Natural killer cell (primary cell): ENCODE measurements around the gene TACC2. TPM values are rescaled to one million over a fixed set of nuclear protein-coding genes. Genes with fewer than 3 reads are reported as not detected.

Experiments used
- ATAC-seq, 3 donors: fragments of 150-1000 bp in 2 of 3; fragments of 200-7000 bp in 1 of 3; cut with Tn5 transposase; 1 replicate in 1 of 3; 2 replicates in 2 of 3; pipeline ENCODE4 v1.10.0; 2021; ENCODE audit warnings: mild to moderate bottlenecking in 2 of 3, moderate library complexity in 2 of 3
- DNase-seq, 2 donors: peaks; one replicate each; pipeline versions ENCODE4 v3.0.0 to v3.0.0-alpha.2; 2013 to 2021; ENCODE audit warnings: mixed read lengths in 1 of 2
- H3K27ac ChIP-seq: one replicate; pipeline ENCODE4 v1.5.1; 2013; ENCODE audit warnings: mild to moderate bottlenecking, low read length
- H3K27me3 ChIP-seq: one replicate; pipeline ENCODE4 v1.6.1; 2013; ENCODE audit warnings: low read length; ENCODE audit not compliant: control insufficient read depth, insufficient read depth
- H3K36me3 ChIP-seq: one replicate; pipeline ENCODE4 v1.6.1; 2013; ENCODE audit warnings: low read length; ENCODE audit not compliant: control insufficient read depth, insufficient read depth
- H3K4me1 ChIP-seq: one replicate; pipeline ENCODE4 v1.6.1; 2013; ENCODE audit warnings: low read length; ENCODE audit not compliant: control insufficient read depth, insufficient read depth
- H3K4me3 ChIP-seq: one replicate; pipeline ENCODE4 v1.5.1; 2013; ENCODE audit warnings: low read length
- H3K9me3 ChIP-seq: one replicate; pipeline ENCODE4 v1.6.1; 2013; ENCODE audit warnings: low read length; ENCODE audit not compliant: control insufficient read depth, insufficient read depth
- H3K27ac Mint-ChIP-seq, 2 donors: one replicate each; pipeline ENCODE4 v1.8.0; 2022; ENCODE audit warnings: mild to moderate bottlenecking in 2 of 2, mixed read lengths in 2 of 2, moderate library complexity in 1 of 2
- H3K27me3 Mint-ChIP-seq, 2 donors: one replicate each; pipeline ENCODE4 v1.8.0; 2022; ENCODE audit warnings: low read depth in 2 of 2, mixed read lengths in 2 of 2
- H3K36me3 Mint-ChIP-seq: one replicate; pipeline ENCODE4 v1.8.0; 2022; ENCODE audit warnings: mixed read lengths
- H3K4me1 Mint-ChIP-seq, 2 donors: one replicate each; pipeline ENCODE4 v1.8.0; 2022; ENCODE audit warnings: mixed read lengths in 2 of 2
- H3K4me3 Mint-ChIP-seq: one replicate; pipeline ENCODE4 v1.8.0; 2022; ENCODE audit warnings: mild to moderate bottlenecking, moderate library complexity, mixed read lengths
- H3K9me3 Mint-ChIP-seq, 2 donors: one replicate each; pipeline ENCODE4 v1.8.0; 2022; ENCODE audit warnings: mixed read lengths in 2 of 2
- WGBS: methylation state at CpG from one replicate; pipeline ENCODE4 v1.1.7; 2013; ENCODE audit warnings: missing lambda C conversion rate; ENCODE audit not compliant: insufficient coverage; 5-methylcytosine and 5-hydroxymethylcytosine counted together
- intact Hi-C: fragments of 100-400 bp; cut with micrococcal nuclease; formaldehyde crosslinking; loops from one replicate; pipeline ENCODE4 v1.14.2; 2022
- total RNA-seq, 4 donors: library from RNA; stranded (reverse); fragments of 120-200 nt in 1 of 4; gene quantifications; one replicate each; pipeline versions ENCODE4 v1.2.3 to v1.2.4, GENCODE V29; 2013 to 2022
- TF ChIP-seq, protein P1 (sequence below): fragments of 200-600 bp; IDR thresholded peaks from one replicate; pipeline ENCODE4 v1.8.0; 2022; ENCODE audit warnings: antibody characterized with exemption

Gene TACC2
- total RNA-seq, 3 donors from 2014 or later (not counting 1 experiment from before 2014, with no cell fraction given) = not detected

DNA sequence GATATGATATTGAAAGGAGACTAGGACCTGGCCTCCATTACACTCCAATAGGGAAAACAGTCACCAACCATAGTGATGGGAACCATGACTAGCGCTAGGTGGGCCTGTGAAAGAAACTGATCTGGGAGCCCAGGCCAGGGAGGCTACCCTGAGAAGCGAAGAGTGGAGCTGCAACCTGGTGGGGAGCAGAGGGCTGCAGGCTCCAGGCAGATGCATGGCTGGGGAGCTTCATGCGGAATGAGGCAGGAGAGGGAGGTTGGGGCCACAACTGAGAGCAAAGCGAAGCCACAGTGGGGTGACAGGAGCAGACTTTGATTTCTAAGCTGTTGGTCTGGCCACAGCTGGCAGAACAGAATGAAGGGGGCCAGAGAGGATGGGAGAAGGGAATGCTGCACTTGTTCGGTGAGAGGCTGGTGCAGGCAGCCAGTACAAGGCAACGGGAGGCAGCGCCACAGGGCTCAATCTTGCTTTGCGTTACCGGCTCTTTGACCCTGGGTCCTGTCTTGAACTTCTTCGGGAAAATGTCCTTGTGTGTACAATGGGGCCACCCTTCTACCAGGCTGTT, 88.4 kb downstream of the TACC2 start:
- Histone ChIP-seq H3K4me1 (no peaks in the 10 kb centered on the region), H3K27ac (no peak overlapping the region), H3K27me3 (no peaks in the 10 kb centered on the region), H3K4me3 (no peak overlapping the region), H3K36me3 (no peaks in the 10 kb centered on the region), H3K9me3 (no peaks in the 10 kb centered on the region)
- intact Hi-C loops = no loop called here
- Mint-ChIP-seq H3K4me1 (no peaks in the 10 kb centered on the region), H3K27me3 (no peaks in the 10 kb centered on the region), H3K36me3 (no peaks in the 10 kb centered on the region), H3K4me3 (no peak overlapping the region), H3K9me3 (no peaks in the 10 kb centered on the region), H3K27ac (no peak overlapping the region)
- TF ChIP-seq, protein P1, sequence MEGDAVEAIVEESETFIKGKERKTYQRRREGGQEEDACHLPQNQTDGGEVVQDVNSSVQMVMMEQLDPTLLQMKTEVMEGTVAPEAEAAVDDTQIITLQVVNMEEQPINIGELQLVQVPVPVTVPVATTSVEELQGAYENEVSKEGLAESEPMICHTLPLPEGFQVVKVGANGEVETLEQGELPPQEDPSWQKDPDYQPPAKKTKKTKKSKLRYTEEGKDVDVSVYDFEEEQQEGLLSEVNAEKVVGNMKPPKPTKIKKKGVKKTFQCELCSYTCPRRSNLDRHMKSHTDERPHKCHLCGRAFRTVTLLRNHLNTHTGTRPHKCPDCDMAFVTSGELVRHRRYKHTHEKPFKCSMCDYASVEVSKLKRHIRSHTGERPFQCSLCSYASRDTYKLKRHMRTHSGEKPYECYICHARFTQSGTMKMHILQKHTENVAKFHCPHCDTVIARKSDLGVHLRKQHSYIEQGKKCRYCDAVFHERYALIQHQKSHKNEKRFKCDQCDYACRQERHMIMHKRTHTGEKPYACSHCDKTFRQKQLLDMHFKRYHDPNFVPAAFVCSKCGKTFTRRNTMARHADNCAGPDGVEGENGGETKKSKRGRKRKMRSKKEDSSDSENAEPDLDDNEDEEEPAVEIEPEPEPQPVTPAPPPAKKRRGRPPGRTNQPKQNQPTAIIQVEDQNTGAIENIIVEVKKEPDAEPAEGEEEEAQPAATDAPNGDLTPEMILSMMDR = no peak
- ATAC-seq (no peak), DNase-seq (no peak)
- 88% methylated on average over 10 of the region's 10 CpGs for WGBS

DNA sequence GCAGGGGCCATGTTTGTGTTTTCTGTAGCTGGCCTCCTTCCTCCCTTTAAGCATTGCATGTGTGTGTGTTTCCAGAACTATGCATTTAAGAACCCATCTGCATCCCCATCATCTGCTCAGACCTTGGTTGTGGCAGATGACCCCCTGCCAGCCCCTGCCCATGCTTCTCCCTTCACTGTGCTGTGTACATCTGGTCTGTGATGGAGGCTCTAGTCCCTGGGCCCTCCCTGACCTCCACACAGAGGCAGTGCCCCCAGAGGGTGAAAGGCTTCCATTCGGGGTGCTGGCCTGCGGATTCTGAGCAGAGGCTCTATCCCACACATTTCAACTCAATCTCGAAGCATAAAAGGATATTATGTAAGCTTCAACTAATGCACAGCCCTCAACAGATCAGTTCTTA, 89.4 kb downstream of the TACC2 start:
- Mint-ChIP-seq H3K4me3 (no peak overlapping the region), H3K9me3 (no peaks in the 10 kb centered on the region), H3K27me3 (no peaks in the 10 kb centered on the region), H3K27ac (no peak overlapping the region), H3K36me3 (no peaks in the 10 kb centered on the region), H3K4me1 (no peaks in the 10 kb centered on the region)
- no peak for DNase-seq
- no peaks in the 10 kb centered on the region for H3K36me3 ChIP-seq
- H3K27ac ChIP-seq = no peak overlapping the region
- H3K27me3 ChIP-seq = no peaks in the 10 kb centered on the region
- TF ChIP-seq, protein P1 = no peak
- no peak overlapping the region for H3K4me3 ChIP-seq
- ATAC-seq = no peak
- no peaks in the 10 kb centered on the region for H3K4me1 ChIP-seq
- intact Hi-C loops = no loop called here
- H3K9me3 ChIP-seq = no peaks in the 10 kb centered on the region
- WGBS = 80% methylated on average over 3 of the region's 3 CpGs

DNA sequence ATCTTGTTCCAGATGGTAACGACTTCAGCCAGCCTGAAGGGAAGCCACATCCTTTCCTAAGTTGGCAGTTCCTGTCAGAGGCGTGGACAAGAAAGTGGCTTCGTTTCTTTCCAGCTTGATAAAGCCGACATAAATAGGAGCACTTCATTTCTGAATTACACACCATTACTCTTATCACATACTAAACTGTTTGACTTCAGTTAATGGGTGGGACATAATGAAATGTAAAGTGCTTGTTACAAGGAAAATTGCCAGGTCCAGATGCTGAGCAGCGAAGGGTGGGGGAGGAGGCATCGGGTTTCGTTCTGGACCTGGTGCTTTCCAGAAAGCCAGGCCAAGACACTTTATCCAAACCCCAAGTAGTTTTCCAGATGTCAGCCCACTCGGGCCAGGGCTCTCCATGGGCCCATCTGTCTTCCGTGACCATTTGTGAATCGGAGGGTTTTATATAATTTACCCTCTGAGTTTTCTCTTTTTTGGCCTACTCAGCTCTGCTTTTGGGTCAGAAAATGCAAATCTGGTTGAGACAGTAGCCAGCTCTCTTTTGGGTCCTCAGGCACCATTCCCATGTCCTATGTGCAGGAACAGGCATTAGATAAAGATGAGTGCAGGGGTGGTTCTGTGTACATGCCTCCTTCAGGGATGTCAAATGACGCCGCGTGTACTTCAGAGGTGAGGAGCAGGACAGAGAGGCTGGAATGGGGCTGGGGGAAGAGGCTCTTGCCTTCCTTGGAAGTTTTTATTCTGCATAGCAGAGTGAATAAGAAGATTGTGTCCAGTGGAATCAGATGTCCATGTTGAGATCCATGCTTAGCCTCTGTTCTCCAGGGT, 90.2 kb downstream of the TACC2 start:
- no peak for ATAC-seq
- H3K9me3 ChIP-seq = no peaks in the 10 kb centered on the region
- DNase-seq = no peak
- H3K36me3 ChIP-seq = no peaks in the 10 kb centered on the region
- H3K4me3 ChIP-seq = no peak overlapping the region
- Mint-ChIP-seq H3K9me3 (no peaks in the 10 kb centered on the region), H3K4me3 (no peak overlapping the region), H3K27me3 (no peaks in the 10 kb centered on the region), H3K27ac (no peak overlapping the region), H3K4me1 (no peaks in the 10 kb centered on the region), H3K36me3 (no peaks in the 10 kb centered on the region)
- intact Hi-C loops = no loop called here
- H3K27me3 ChIP-seq = no peaks in the 10 kb centered on the region
- no peak overlapping the region for H3K27ac ChIP-seq
- whole genome bisulfite sequencing = 72% methylated on average over 13 of the region's 13 CpGs
- no peaks in the 10 kb centered on the region for H3K4me1 ChIP-seq
- TF ChIP-seq, protein P1 = no peak
